HG02571 (cell line): ENCODE measurements around the gene ANGPTL2.
"Not testable (repeated sequence)": the region's sequence is repeated elsewhere in the genome, so short reads cannot be mapped to it uniquely, and the experiment has no call there.

Experiments
- ATAC-seq: cut with Tn5 transposase; IDR thresholded peaks from one replicate; pipeline ENCODE4 v1.9.1; 2021; ENCODE audit warnings: mild to moderate bottlenecking, moderate library complexity; ENCODE audit not compliant: unreplicated experiment

Gene ANGPTL2

GRCh38 chr9:127155314-127155960 lies 33.0 kb upstream of the ANGPTL2 start:
- no peak for ATAC-seq

GRCh38 chr9:127154390-127155191 lies 32.2 kb upstream of the ANGPTL2 start:
- ATAC-seq, result no peak

- no peak for ATAC-seq
Observed at GRCh38 chr9:127154003-127154389, 31.6 kb upstream of the ANGPTL2 start.

GRCh38 chr9:127153501-127153900 lies 31.1 kb upstream of the ANGPTL2 start:
- ATAC-seq, result no peak

- no peak for ATAC-seq
Observed at GRCh38 chr9:127149463-127150390, 27.3 kb upstream of the ANGPTL2 start.

- ATAC-seq, result no peak
Observed at GRCh38 chr9:127149010-127149409, 26.6 kb upstream of the ANGPTL2 start.

- ATAC-seq, result no peak
Observed at GRCh38 chr9:127148014-127148413, 25.6 kb upstream of the ANGPTL2 start.

- no peak for ATAC-seq
Observed at GRCh38 chr9:127147251-127147650, 24.8 kb upstream of the ANGPTL2 start.

GRCh38 chr9:127146841-127147240 lies 24.4 kb upstream of the ANGPTL2 start:
- ATAC-seq, result not testable (repeated sequence)

GRCh38 chr9:127144670-127145445 lies 22.4 kb upstream of the ANGPTL2 start:
- no peak for ATAC-seq

- no peak for ATAC-seq
Observed at GRCh38 chr9:127143920-127144465, 21.6 kb upstream of the ANGPTL2 start.

GRCh38 chr9:127142931-127143464 lies 20.6 kb upstream of the ANGPTL2 start:
- no peak for ATAC-seq

- no peak for ATAC-seq
Observed at GRCh38 chr9:127142291-127142690, 19.9 kb upstream of the ANGPTL2 start.

- ATAC-seq, result no peak
Observed at GRCh38 chr9:127140842-127141675, 18.6 kb upstream of the ANGPTL2 start.

- no peak for ATAC-seq
Observed at GRCh38 chr9:127140181-127140580, 17.7 kb upstream of the ANGPTL2 start.

- ATAC-seq, result no peak
Observed at GRCh38 chr9:127139775-127140174, 17.3 kb upstream of the ANGPTL2 start.

- ATAC-seq, result no peak
Observed at GRCh38 chr9:127139071-127139731, 16.8 kb upstream of the ANGPTL2 start.

- ATAC-seq, result no peak
Observed at GRCh38 chr9:127138444-127138843, 16.0 kb upstream of the ANGPTL2 start.
